Stimulated activated CD8-positive, alpha-beta memory T cell treated with anti-CD3 and anti-CD28 coated beads, Interleukin-7, amount 100 ng/mL, for 24 hours (primary cell): ENCODE measurements around the gene PIK3AP1.
"Not testable (repeated sequence)": the region's sequence is repeated elsewhere in the genome, so short reads cannot be mapped to it uniquely, and the experiment has no call there.

Experiments used
- DNase-seq: peaks from one replicate; pipeline ENCODE4 v3.0.0-alpha.2; 2020; ENCODE audit warnings: low read depth

The PIK3AP1 gene

GRCh38 chr10:96577069-96577468, 143.2 kb downstream of the PIK3AP1 start:
- no peak for DNase-seq

- no peak for DNase-seq
Observed at GRCh38 chr10:96576277-96576980, 143.9 kb downstream of the PIK3AP1 start.

- DNase-seq: not testable (repeated sequence)
Observed at GRCh38 chr10:96574564-96574963, 145.8 kb downstream of the PIK3AP1 start.

- DNase-seq: no peak
Observed at GRCh38 chr10:96573036-96573435, 147.3 kb downstream of the PIK3AP1 start.

- DNase-seq: no peak
Observed at GRCh38 chr10:96570983-96571964, 149.0 kb downstream of the PIK3AP1 start.

GRCh38 chr10:96570511-96570910, 149.8 kb downstream of the PIK3AP1 start:
- DNase-seq: no peak

- DNase-seq: no peak
Observed at GRCh38 chr10:96568402-96568801, 151.9 kb downstream of the PIK3AP1 start.

GRCh38 chr10:96565774-96566173, 154.5 kb downstream of the PIK3AP1 start:
- no peak for DNase-seq

- no peak for DNase-seq
Observed at GRCh38 chr10:96560966-96561887, 159.1 kb downstream of the PIK3AP1 start.

- DNase-seq: no peak
Observed at GRCh38 chr10:96560489-96560888, 159.8 kb downstream of the PIK3AP1 start.

GRCh38 chr10:96556003-96556402, 164.3 kb downstream of the PIK3AP1 start:
- no peak for DNase-seq

- DNase-seq: no peak
Observed at GRCh38 chr10:96555330-96555729, 165.0 kb downstream of the PIK3AP1 start.

- DNase-seq: no peak
Observed at GRCh38 chr10:96548589-96548988, 171.7 kb downstream of the PIK3AP1 start.

GRCh38 chr10:96545558-96545957, 174.8 kb downstream of the PIK3AP1 start:
- DNase-seq: not testable (repeated sequence)
